ENCODE results near the gene ACTL8.

GRCh38 chr1:17770983-17771382, 15.8 kb downstream of the ACTL8 start:
- no peak for TF ChIP-seq POLR2A (IDR thresholded peaks at IDR 0.05; ENCODE audit: low read depth, low read length)
- no peak for TF ChIP-seq POLR2AphosphoS5 (IDR thresholded peaks at IDR 0.05; ENCODE audit: low read depth, low read length)
- no peak for TF ChIP-seq TAF1 (IDR thresholded peaks at IDR 0.05; ENCODE audit: borderline replicate concordance, low read depth, low read length)
